ENCODE data around the gene KIAA0232.

The KIAA0232 gene

GRCh38 chr4:6916587-6917460, 134.3 kb downstream of the KIAA0232 start:
- no peaks in the 10 kb centered on the region for H3K9me3 ChIP-seq (ENCODE audit: control insufficient read depth in 5 of 5, low read length in 5 of 5)
- H3K4me3 ChIP-seq (ENCODE audit: low read depth in 1 of 5, low read length in 5 of 5): peak overlapping the region in 1 of 5 donors; percentile 3
- H3K27ac ChIP-seq (ENCODE audit: low read depth, low read length): peak overlapping the region; percentile 37
- H3K27me3 ChIP-seq (ENCODE audit: control insufficient read depth in 5 of 5, insufficient read depth in 4 of 5, low read length in 5 of 5): no peaks in the 10 kb centered on the region
- H3K9ac ChIP-seq (ENCODE audit: low read length in 5 of 5): peak overlapping the region in 3 of 5 donors; percentile 1 to 41 (median 10)
- peaks cover 4 to 61% (median 29%) of the 10 kb centered on the region in 5 donors for H3K4me1 ChIP-seq (ENCODE audit: control insufficient read depth in 5 of 5, insufficient read depth in 5 of 5, low read length in 5 of 5)
- no peaks in the 10 kb centered on the region for H3K36me3 ChIP-seq (ENCODE audit: control insufficient read depth in 5 of 5, insufficient read depth in 5 of 5, low read length in 5 of 5)

- H3K36me3 ChIP-seq (ENCODE audit: control insufficient read depth in 5 of 5, insufficient read depth in 5 of 5, low read length in 5 of 5): no peaks in the 10 kb centered on the region
- no peaks in the 10 kb centered on the region for H3K27me3 ChIP-seq (ENCODE audit: control insufficient read depth in 5 of 5, insufficient read depth in 4 of 5, low read length in 5 of 5)
- H3K4me3 ChIP-seq (ENCODE audit: low read depth in 1 of 5, low read length in 5 of 5): peak overlapping the region in 1 of 5 donors; percentile 3
- H3K9me3 ChIP-seq (ENCODE audit: control insufficient read depth in 5 of 5, low read length in 5 of 5): no peaks in the 10 kb centered on the region
- H3K9ac ChIP-seq (ENCODE audit: low read length in 5 of 5): peak overlapping the region in 3 of 5 donors; percentile 1 to 41 (median 10)
- H3K4me1 ChIP-seq (ENCODE audit: control insufficient read depth in 5 of 5, insufficient read depth in 5 of 5, low read length in 5 of 5): peaks cover 4 to 57% (median 27%) of the 10 kb centered on the region in 5 donors
- H3K27ac ChIP-seq (ENCODE audit: low read depth, low read length): peak overlapping the region; percentile 37
These were observed 135.1 kb downstream of the KIAA0232 start for GRCh38 chr4:6917461-6918271.

- Histone ChIP-seq H3K9ac (ENCODE audit: low read length in 5 of 5) (no peak overlapping the region), H3K9me3 (ENCODE audit: control insufficient read depth in 5 of 5, low read length in 5 of 5) (no peaks in the 10 kb centered on the region), H3K27ac (ENCODE audit: low read depth, low read length) (peak overlapping the region; percentile 37), H3K36me3 (ENCODE audit: control insufficient read depth in 5 of 5, insufficient read depth in 5 of 5, low read length in 5 of 5) (peaks cover 0 to 2% (median under 1%) of the 10 kb centered on the region in 5 donors), H3K4me3 (ENCODE audit: low read depth in 1 of 5, low read length in 5 of 5) (no peak overlapping the region), H3K4me1 (ENCODE audit: control insufficient read depth in 5 of 5, insufficient read depth in 5 of 5, low read length in 5 of 5) (peaks cover 4 to 50% (median 26%) of the 10 kb centered on the region in 5 donors), H3K27me3 (ENCODE audit: control insufficient read depth in 5 of 5, insufficient read depth in 4 of 5, low read length in 5 of 5) (no peaks in the 10 kb centered on the region)
These were observed 135.8 kb downstream of the KIAA0232 start for GRCh38 chr4:6918338-6918737.

GRCh38 chr4:6920171-6920570, 137.6 kb downstream of the KIAA0232 start:
- no peak overlapping the region for H3K27ac ChIP-seq (ENCODE audit: low read depth, low read length)

GRCh38 chr4:6923507-6923906, 141.0 kb downstream of the KIAA0232 start:
- H3K27me3 ChIP-seq (ENCODE audit: control insufficient read depth in 5 of 5, insufficient read depth in 4 of 5, low read length in 5 of 5): no peaks in the 10 kb centered on the region
- no peak overlapping the region for H3K27ac ChIP-seq (ENCODE audit: low read depth, low read length)
- peaks cover 0 to 16% (median 15%) of the 10 kb centered on the region in 5 donors for H3K36me3 ChIP-seq (ENCODE audit: control insufficient read depth in 5 of 5, insufficient read depth in 5 of 5, low read length in 5 of 5)
- no peaks in the 10 kb centered on the region for H3K9me3 ChIP-seq (ENCODE audit: control insufficient read depth in 5 of 5, low read length in 5 of 5)
- H3K9ac ChIP-seq (ENCODE audit: low read length in 5 of 5): no peak overlapping the region
- peaks cover 4 to 59% (median 32%) of the 10 kb centered on the region in 5 donors for H3K4me1 ChIP-seq (ENCODE audit: control insufficient read depth in 5 of 5, insufficient read depth in 5 of 5, low read length in 5 of 5)
- no peak overlapping the region for H3K4me3 ChIP-seq (ENCODE audit: low read depth in 1 of 5, low read length in 5 of 5)

More at GRCh38 chr4:6920171-6920570, 137.6 kb downstream of the KIAA0232 start:
- H3K4me1 ChIP-seq (ENCODE audit: control insufficient read depth in 5 of 5, insufficient read depth in 5 of 5, low read length in 5 of 5): peaks cover 5 to 60% (median 37%) of the 10 kb centered on the region in 5 donors
- H3K9me3 ChIP-seq (ENCODE audit: control insufficient read depth in 5 of 5, low read length in 5 of 5): no peaks in the 10 kb centered on the region
- no peaks in the 10 kb centered on the region for H3K27me3 ChIP-seq (ENCODE audit: control insufficient read depth in 5 of 5, insufficient read depth in 4 of 5, low read length in 5 of 5)
- no peak overlapping the region for H3K9ac ChIP-seq (ENCODE audit: low read length in 5 of 5)
- no peak overlapping the region for H3K4me3 ChIP-seq (ENCODE audit: low read depth in 1 of 5, low read length in 5 of 5)
- peaks cover 0 to 16% (median 15%) of the 10 kb centered on the region in 5 donors for H3K36me3 ChIP-seq (ENCODE audit: control insufficient read depth in 5 of 5, insufficient read depth in 5 of 5, low read length in 5 of 5)

GRCh38 chr4:6924361-6924779, 141.8 kb downstream of the KIAA0232 start:
- H3K9ac ChIP-seq (ENCODE audit: low read length in 5 of 5): no peak overlapping the region
- H3K27ac ChIP-seq (ENCODE audit: low read depth, low read length): no peak overlapping the region

GRCh38 chr4:6925357-6925836, 142.9 kb downstream of the KIAA0232 start:
- Histone ChIP-seq H3K36me3 (ENCODE audit: control insufficient read depth in 5 of 5, insufficient read depth in 5 of 5, low read length in 5 of 5) (peaks cover 0 to 17% (median 15%) of the 10 kb centered on the region in 5 donors), H3K27me3 (ENCODE audit: control insufficient read depth in 5 of 5, insufficient read depth in 4 of 5, low read length in 5 of 5) (no peaks in the 10 kb centered on the region), H3K9me3 (ENCODE audit: control insufficient read depth in 5 of 5, low read length in 5 of 5) (no peaks in the 10 kb centered on the region), H3K9ac (ENCODE audit: low read length in 5 of 5) (no peak overlapping the region), H3K4me3 (ENCODE audit: low read depth in 1 of 5, low read length in 5 of 5) (no peak overlapping the region), H3K4me1 (ENCODE audit: control insufficient read depth in 5 of 5, insufficient read depth in 5 of 5, low read length in 5 of 5) (peaks cover 4 to 68% (median 46%) of the 10 kb centered on the region in 5 donors), H3K27ac (ENCODE audit: low read depth, low read length) (peak overlapping the region; percentile 25)

More at GRCh38 chr4:6924361-6924779, 141.8 kb downstream of the KIAA0232 start:
- peaks cover 0 to 17% (median 15%) of the 10 kb centered on the region in 5 donors for H3K36me3 ChIP-seq (ENCODE audit: control insufficient read depth in 5 of 5, insufficient read depth in 5 of 5, low read length in 5 of 5)
- no peaks in the 10 kb centered on the region for H3K27me3 ChIP-seq (ENCODE audit: control insufficient read depth in 5 of 5, insufficient read depth in 4 of 5, low read length in 5 of 5)
- H3K4me3 ChIP-seq (ENCODE audit: low read depth in 1 of 5, low read length in 5 of 5): peak overlapping the region in 1 of 5 donors; percentile 26
- peaks cover 4 to 63% (median 37%) of the 10 kb centered on the region in 5 donors for H3K4me1 ChIP-seq (ENCODE audit: control insufficient read depth in 5 of 5, insufficient read depth in 5 of 5, low read length in 5 of 5)
- no peaks in the 10 kb centered on the region for H3K9me3 ChIP-seq (ENCODE audit: control insufficient read depth in 5 of 5, low read length in 5 of 5)

- Histone ChIP-seq H3K27ac (ENCODE audit: low read depth, low read length) (peak overlapping the region; percentile 25), H3K4me3 (ENCODE audit: low read depth in 1 of 5, low read length in 5 of 5) (no peak overlapping the region), H3K27me3 (ENCODE audit: control insufficient read depth in 5 of 5, insufficient read depth in 4 of 5, low read length in 5 of 5) (no peaks in the 10 kb centered on the region), H3K9me3 (ENCODE audit: control insufficient read depth in 5 of 5, low read length in 5 of 5) (no peaks in the 10 kb centered on the region), H3K4me1 (ENCODE audit: control insufficient read depth in 5 of 5, insufficient read depth in 5 of 5, low read length in 5 of 5) (peaks cover 4 to 69% (median 46%) of the 10 kb centered on the region in 5 donors), H3K9ac (ENCODE audit: low read length in 5 of 5) (no peak overlapping the region), H3K36me3 (ENCODE audit: control insufficient read depth in 5 of 5, insufficient read depth in 5 of 5, low read length in 5 of 5) (peaks cover 0 to 17% (median 15%) of the 10 kb centered on the region in 5 donors)
These were observed 143.6 kb downstream of the KIAA0232 start for GRCh38 chr4:6926081-6926480.

GRCh38 chr4:6926681-6927478, 144.4 kb downstream of the KIAA0232 start:
- Histone ChIP-seq H3K9me3 (ENCODE audit: control insufficient read depth in 5 of 5, low read length in 5 of 5) (no peaks in the 10 kb centered on the region), H3K36me3 (ENCODE audit: control insufficient read depth in 5 of 5, insufficient read depth in 5 of 5, low read length in 5 of 5) (peaks cover 0 to 17% (median 15%) of the 10 kb centered on the region in 5 donors), H3K27me3 (ENCODE audit: control insufficient read depth in 5 of 5, insufficient read depth in 4 of 5, low read length in 5 of 5) (no peaks in the 10 kb centered on the region), H3K27ac (ENCODE audit: low read depth, low read length) (peak overlapping the region; percentile 23), H3K9ac (ENCODE audit: low read length in 5 of 5) (no peak overlapping the region), H3K4me1 (ENCODE audit: control insufficient read depth in 5 of 5, insufficient read depth in 5 of 5, low read length in 5 of 5) (peaks cover 4 to 72% (median 49%) of the 10 kb centered on the region in 5 donors), H3K4me3 (ENCODE audit: low read depth in 1 of 5, low read length in 5 of 5) (no peak overlapping the region)

Data from subcutaneous abdominal adipose tissue (tissue), 5 donors.